Body of pancreas (tissue), 4 donors: ENCODE data around the gene EDAR. TPM values are rescaled to one million over a fixed set of nuclear protein-coding genes. Genes with fewer than 3 reads are reported as not detected.

Source experiments
- ATAC-seq: fragments of 150-250 bp; one replicate; pipeline ENCODE4 v1.9.1; 2016
- DNase-seq, 4 donors: peaks; one replicate each; pipeline ENCODE4 v3.0.0-alpha.2; 2019
- H3K27ac ChIP-seq, 4 donors: fragments of 200-600 bp; sonication (generic); 1 replicate in 3 of 4; 2 replicates in 1 of 4; pipeline versions ENCODE4 v1.5.1 to v1.6.1; 2016 to 2019; ENCODE audit warnings: mild to moderate bottlenecking in 1 of 4, mixed read lengths in 1 of 4, moderate library complexity in 1 of 4
- H3K27me3 ChIP-seq, 2 donors: fragments of 200-600 bp; sonication (generic); one replicate each; pipeline ENCODE4 v1.6.0; 2016; ENCODE audit warnings: mild to moderate bottlenecking in 1 of 2
- H3K36me3 ChIP-seq, 2 donors: fragments of 200-600 bp; sonication (generic); replicated peaks in 1 of 2; 2 replicates each; pipeline ENCODE4 v1.5.1; 2016; ENCODE audit warnings: low read depth in 2 of 2; ENCODE audit not compliant: insufficient read depth in 1 of 2
- H3K4me1 ChIP-seq: fragments of 200-600 bp; sonication (generic); one replicate; pipeline ENCODE4 v1.6.0; 2016
- H3K4me3 ChIP-seq, 2 donors: fragments of 200-600 bp; sonication (generic); 1 replicate in 1 of 2; 2 replicates in 1 of 2; pipeline ENCODE4 v1.5.1; 2016 to 2019
- H3K9me3 ChIP-seq, 3 donors: fragments of 200-600 bp; sonication (generic); 1 replicate in 2 of 3; 2 replicates in 1 of 3; pipeline ENCODE4 v1.5.1; 2016
- CTCF ChIP-seq, 7 experiments: fragments of 450-650 bp in 4 of 7; fragments of 200-600 bp in 3 of 7; sonication (generic) in 3 of 7; IDR thresholded peaks; one replicate each; pipeline ENCODE4 v1.5.1; 2016 to 2019; ENCODE audit warnings: antibody characterized with exemption in 7 of 7
- POLR2A ChIP-seq, 3 donors: fragments of 450-650 bp; IDR thresholded peaks; one replicate each; pipeline ENCODE4 v1.6.1; 2016; ENCODE audit warnings: antibody characterized with exemption in 3 of 3, mild to moderate bottlenecking in 2 of 3
- WGBS, 2 donors: methylation state at CpG; one replicate each; pipeline ENCODE4 v1.1.5; 2017; 5-methylcytosine and 5-hydroxymethylcytosine counted together
- intact Hi-C: fragments of 100-400 bp; cut with DNase I; formaldehyde crosslinking; loops from one replicate; pipeline ENCODE4 v1.15.1; 2023
- total RNA-seq, 2 donors: library from RNA; depleted of rRNA; stranded (reverse); fragments of >200 nt; gene quantifications; one replicate each; pipeline ENCODE4 v1.1.0, GENCODE V29; 2016

EDAR gene
- total RNA-seq, 2 donors from 2014 or later, result not detected

GRCh38 chr2:108971661-108972566, 17.1 kb downstream of the EDAR start:
- Histone ChIP-seq H3K4me1 (no peaks in the 10 kb centered on the region), H3K36me3 (no peaks in the 10 kb centered on the region), H3K27me3 (no peaks in the 10 kb centered on the region), H3K4me3 (no peak overlapping the region), H3K27ac (no peak overlapping the region), H3K9me3 (no peaks in the 10 kb centered on the region)
- intact Hi-C loops, result no loop called here
- ATAC-seq, result no peak
- TF ChIP-seq CTCF (IDR thresholded peaks at IDR 0.05), result no peak
- TF ChIP-seq POLR2A (IDR thresholded peaks at IDR 0.05), result no peak
- DNase-seq, result no peak
- WGBS, 2 donors, result 61 to 82% methylated on average over 15 to 22 of the region's 22 CpGs

GRCh38 chr2:108970369-108970768, 18.7 kb downstream of the EDAR start:
- Histone ChIP-seq H3K9me3 (no peaks in the 10 kb centered on the region), H3K4me1 (no peaks in the 10 kb centered on the region), H3K27ac (no peak overlapping the region), H3K4me3 (no peak overlapping the region), H3K27me3 (no peaks in the 10 kb centered on the region), H3K36me3 (no peaks in the 10 kb centered on the region)
- TF ChIP-seq CTCF (IDR thresholded peaks at IDR 0.05) (no peak), POLR2A (IDR thresholded peaks at IDR 0.05) (no peak)
- intact Hi-C loops, result no loop called here
- no peak for ATAC-seq
- WGBS, 2 donors, result 31 to 50% methylated on average over 1 of the region's 1 CpG
- no peak for DNase-seq

- H3K4me1 ChIP-seq, result no peaks in the 10 kb centered on the region
- ATAC-seq (no peak), DNase-seq (no peak)
- H3K4me3 ChIP-seq, result no peak overlapping the region
- no peak overlapping the region for H3K27ac ChIP-seq
- H3K27me3 ChIP-seq, result no peaks in the 10 kb centered on the region
- TF ChIP-seq POLR2A (IDR thresholded peaks at IDR 0.05), result no peak
- TF ChIP-seq CTCF (IDR thresholded peaks at IDR 0.05), result no peak
- intact Hi-C loops, result no loop called here
- H3K36me3 ChIP-seq, result no peaks in the 10 kb centered on the region
- WGBS, 2 donors, result 74 to 78% methylated on average over 6 of the region's 6 CpGs
- no peaks in the 10 kb centered on the region for H3K9me3 ChIP-seq
Observed at GRCh38 chr2:108969856-108970255, 19.2 kb downstream of the EDAR start.

GRCh38 chr2:108968619-108969018, 20.4 kb downstream of the EDAR start:
- Histone ChIP-seq H3K4me3 (no peak overlapping the region), H3K9me3 (no peaks in the 10 kb centered on the region), H3K27me3 (no peaks in the 10 kb centered on the region), H3K27ac (no peak overlapping the region), H3K4me1 (no peaks in the 10 kb centered on the region), H3K36me3 (no peaks in the 10 kb centered on the region)
- ATAC-seq (peak; percentile 74), DNase-seq (peak; percentile 31 to 55 (median 43))
- 22 to 32% methylated on average over 4 of the region's 4 CpGs for WGBS, 2 donors
- no peak for TF ChIP-seq CTCF (IDR thresholded peaks at IDR 0.05)
- no peak for TF ChIP-seq POLR2A (IDR thresholded peaks at IDR 0.05)
- intact Hi-C loops, result no loop called here

GRCh38 chr2:108967757-108968156, 21.3 kb downstream of the EDAR start:
- WGBS, 2 donors, result 64 to 71% methylated on average over 7 of the region's 7 CpGs
- DNase-seq, result no peak
- TF ChIP-seq CTCF (IDR thresholded peaks at IDR 0.05) (no peak), POLR2A (IDR thresholded peaks at IDR 0.05) (no peak)
- Histone ChIP-seq H3K9me3 (no peaks in the 10 kb centered on the region), H3K4me3 (no peak overlapping the region), H3K27me3 (no peaks in the 10 kb centered on the region), H3K27ac (no peak overlapping the region), H3K4me1 (no peaks in the 10 kb centered on the region), H3K36me3 (no peaks in the 10 kb centered on the region)
- ATAC-seq, result no peak
- intact Hi-C loops, result no loop called here
